Stimulated activated CD4-positive, alpha-beta T cell treated with anti-CD3 and anti-CD28 coated beads, TNF-alpha, amount 100 ng/mL, for 1 hour (primary cell): Measurements from ENCODE around the gene SMAD4.
A peak's percentile ranks its signal among the peaks of the same experiment; 100 is the strongest.

Source experiments
- DNase-seq, 3 donors: peaks; one replicate each; pipeline ENCODE4 v3.0.0-alpha.2; 2020; ENCODE audit warnings: low read depth in 3 of 3, low spot score in 1 of 3

Gene SMAD4

GRCh38 chr18:51021226-51021965, 8.6 kb upstream of the SMAD4 start:
- no peak for DNase-seq

- no peak for DNase-seq
These were observed 4.5 kb upstream of the SMAD4 start for GRCh38 chr18:51025512-51025911.

GRCh38 chr18:51028201-51028805, 1.7 kb upstream of the SMAD4 start:
- DNase-seq: no peak

DNA sequence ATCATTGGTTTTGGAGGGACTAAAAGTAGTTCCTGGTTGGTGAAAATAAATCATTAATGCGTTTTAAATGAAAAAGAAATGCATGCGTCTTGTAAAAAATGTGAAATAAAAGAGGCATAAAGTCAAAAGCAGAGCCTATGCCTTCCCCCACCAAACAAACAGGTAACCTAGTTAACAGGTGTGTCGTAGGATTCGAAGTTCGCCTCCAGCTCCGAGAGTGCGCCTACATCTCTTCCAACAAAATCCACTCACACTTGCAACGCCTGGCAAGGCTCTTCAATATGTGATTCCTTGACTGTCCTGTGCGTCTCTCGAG, 677 bp upstream of the SMAD4 start:
- DNase-seq: no peak

DNA sequence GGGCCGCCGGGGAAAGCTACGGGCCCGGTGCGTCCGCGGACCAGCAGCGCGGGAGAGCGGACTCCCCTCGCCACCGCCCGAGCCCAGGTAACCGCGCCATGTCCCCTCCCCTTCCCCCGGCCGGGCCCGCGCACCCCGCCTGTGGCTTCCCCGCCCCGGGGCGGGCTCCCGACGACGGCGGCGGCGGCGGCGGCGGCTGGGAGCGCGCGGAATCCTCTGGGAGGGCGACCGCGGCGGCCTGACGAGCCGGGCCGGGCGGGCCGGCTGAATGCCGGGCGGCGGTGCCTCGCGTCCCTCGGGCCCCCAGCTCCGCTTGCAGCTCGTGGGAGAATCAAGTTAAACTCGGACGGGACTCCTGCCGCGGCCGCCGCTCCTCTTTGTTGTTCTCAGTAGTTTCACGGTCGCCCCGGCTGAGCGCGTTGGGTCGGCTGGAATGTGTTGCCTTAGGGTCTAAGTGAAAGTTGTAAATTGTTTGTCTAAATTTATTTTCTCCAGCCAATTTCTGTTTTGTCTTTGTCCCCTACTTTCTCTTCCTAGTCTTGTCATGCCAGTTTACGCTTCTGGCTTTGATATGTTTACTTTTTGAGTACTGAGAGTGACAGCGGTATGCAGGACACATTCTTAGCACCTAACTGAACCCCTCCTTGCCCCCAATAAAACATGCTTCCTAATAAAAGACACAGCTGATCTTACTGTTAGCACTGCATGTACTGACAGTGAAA, 685 bp downstream of the SMAD4 start:
- peak; percentile 31 to 53 (median 40) for DNase-seq

GRCh38 chr18:51032193-51032592, 2.2 kb downstream of the SMAD4 start:
- no peak for DNase-seq

- DNase-seq: no peak
These were observed 7.2 kb downstream of the SMAD4 start for GRCh38 chr18:51037230-51037629.

GRCh38 chr18:51038110-51038509, 8.1 kb downstream of the SMAD4 start:
- no peak for DNase-seq

DNA sequence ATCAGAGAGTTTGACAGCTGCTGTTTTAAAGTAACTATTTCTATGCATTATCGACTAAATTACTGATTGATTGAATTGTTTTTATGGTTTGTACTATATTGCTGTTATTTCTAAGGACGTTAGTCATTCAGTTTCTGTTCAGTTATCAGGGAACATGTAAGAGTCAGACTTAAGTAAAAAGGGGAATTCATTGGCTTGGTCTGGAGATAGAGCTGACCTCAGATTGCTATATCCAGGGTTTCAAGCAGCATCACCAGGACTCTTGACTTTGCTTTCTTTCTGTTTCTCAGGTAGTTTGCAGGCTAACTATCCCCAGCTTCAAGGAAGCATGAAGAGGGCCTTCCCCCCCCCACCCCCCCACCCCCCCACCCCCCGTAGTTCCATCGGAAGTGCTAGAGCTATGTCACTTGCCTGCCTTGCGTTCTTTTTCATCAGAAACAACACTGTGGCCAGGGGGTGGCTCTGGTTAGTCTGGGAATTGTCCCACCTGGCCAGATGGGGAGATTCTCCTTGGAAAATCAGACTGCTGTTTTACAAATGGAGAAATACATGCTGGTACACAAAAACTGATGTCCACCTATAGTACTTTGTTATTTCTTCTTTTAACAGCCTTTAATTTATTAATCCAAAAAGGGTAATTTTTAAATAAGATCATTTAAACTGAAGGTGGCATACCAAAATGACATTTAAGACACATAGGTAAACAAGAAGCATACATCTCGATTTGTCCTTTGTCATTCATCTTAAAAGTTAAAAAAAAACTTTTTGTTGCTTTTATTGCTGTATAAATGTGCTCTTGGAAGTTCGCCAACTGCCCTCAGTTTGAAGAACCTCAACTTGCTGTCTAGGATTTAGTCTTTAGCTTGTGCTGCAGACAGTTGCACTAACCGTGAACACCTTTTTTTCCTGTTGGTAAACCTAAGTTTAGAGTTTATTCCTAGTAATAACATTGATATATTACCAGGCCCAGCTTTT, 9.4 kb downstream of the SMAD4 start:
- DNase-seq: no peak

GRCh38 chr18:51041677-51042352, 11.8 kb downstream of the SMAD4 start:
- DNase-seq: no peak

DNA sequence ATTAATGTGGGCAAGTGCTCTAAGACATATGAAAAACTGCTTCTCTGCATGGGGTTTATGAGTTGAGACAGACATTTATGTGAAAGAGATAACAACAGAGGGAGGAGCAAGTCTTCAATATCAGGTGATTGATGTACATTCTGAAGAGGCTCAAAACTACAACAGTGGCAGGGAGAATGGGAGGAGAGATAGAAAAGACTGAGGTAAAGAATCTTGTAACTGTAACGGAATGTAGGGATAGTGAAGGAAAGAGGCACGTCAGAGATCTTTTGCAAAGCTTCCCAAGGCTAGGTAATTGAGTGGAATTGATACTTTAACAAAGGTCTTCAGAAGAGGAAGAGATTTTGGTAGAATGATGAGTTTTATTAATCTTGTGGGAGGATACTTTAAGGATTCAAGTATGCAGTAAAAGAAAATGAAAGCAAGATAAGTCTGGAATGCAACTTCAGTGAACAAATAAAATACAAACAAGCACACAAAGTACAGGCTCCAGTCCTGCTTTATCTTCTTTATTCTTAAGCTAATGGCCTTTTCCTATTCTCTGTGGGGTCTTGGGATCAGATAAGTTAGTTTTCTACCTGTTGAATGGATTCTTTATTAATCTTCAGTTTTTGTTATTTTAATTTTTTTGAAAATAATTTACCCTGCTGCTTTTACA, 15.0 kb downstream of the SMAD4 start:
- DNase-seq: no peak

DNA sequence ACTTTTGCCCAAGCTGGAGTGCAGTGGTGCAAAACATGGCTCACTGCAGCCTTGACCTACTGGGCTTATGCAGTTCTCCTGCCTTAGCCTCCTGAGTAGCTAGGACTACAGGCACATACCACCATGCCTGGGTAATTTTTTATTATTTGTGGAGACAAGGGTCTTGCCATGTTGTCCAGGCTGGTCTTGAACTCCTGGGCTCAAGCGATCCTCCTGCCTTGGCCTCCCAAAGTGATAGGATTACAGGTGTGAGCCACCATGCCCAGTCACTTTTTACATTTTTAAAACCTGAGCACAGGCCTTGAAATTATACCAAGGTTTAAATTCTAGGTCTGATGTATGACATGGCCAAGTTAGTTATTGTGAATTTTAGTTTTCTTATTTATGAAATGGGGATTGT, 18.2 kb downstream of the SMAD4 start:
- DNase-seq: no peak

DNA sequence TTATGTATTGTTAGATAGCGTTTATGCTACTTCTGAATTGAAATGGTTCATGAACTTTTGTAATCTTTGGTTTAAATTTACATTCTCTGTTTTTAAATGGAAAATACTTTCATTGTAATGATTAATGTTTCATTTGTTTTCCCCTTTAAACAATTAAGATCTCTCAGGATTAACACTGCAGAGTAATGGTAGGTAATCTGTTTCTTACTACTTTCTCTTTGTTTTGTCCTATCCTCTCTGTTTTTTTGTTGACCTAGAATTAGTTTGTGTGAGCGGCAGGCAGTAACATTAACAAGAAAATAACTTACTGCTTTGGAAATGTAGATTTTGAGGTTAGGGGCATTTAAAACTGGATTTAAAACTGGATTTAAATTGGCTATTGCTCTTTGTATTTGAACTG, 19.1 kb downstream of the SMAD4 start:
- DNase-seq: no peak

DNA sequence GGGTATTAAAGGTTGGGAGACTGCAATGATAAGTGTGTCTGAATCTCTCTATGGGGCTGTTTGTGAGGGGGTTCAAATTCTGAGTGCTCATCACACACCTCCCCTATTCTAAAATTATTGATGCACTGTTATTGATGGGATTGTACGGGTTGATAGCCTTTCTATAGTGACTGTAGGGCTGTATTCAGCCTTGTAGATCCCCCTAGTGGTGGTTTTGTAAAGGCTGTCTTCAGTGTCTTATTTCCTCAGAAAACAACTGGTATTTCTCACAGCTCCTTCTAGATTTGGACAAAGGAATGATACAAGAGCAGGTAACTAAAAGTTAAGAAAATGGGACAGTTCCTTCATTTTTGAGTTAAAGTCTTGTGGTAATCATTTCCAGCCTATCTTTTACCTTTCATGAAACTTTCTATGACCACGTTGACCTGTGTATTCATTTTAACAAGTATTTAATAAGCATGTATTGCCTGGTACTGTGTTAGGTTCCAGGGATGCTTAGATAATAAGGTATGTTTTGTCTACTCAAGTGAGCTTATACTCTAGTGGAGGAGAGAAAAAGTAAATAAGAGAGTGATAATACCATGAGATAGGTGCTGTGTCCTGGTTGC, 21.2 kb downstream of the SMAD4 start:
- DNase-seq: no peak

GRCh38 chr18:51053814-51054213, 23.8 kb downstream of the SMAD4 start:
- DNase-seq: no peak

DNA sequence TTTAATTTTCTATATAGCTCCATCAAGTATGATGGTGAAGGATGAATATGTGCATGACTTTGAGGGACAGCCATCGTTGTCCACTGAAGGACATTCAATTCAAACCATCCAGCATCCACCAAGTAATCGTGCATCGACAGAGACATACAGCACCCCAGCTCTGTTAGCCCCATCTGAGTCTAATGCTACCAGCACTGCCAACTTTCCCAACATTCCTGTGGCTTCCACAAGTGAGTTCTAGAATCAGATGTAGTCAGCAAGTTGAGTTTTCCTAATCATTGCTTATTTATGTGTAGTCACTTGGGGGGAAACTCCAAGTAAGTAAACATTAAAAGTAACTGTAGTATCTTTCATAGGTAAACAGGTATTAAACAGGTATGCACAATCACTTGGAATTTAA, 24.8 kb downstream of the SMAD4 start:
- no peak for DNase-seq

- no peak for DNase-seq
These were observed 30.0 kb downstream of the SMAD4 start for GRCh38 chr18:51059969-51060368.

GRCh38 chr18:51064256-51064655, 34.2 kb downstream of the SMAD4 start:
- no peak for DNase-seq

- no peak for DNase-seq
These were observed 36.3 kb downstream of the SMAD4 start for GRCh38 chr18:51066273-51066672.

GRCh38 chr18:51068105-51068504, 38.1 kb downstream of the SMAD4 start:
- DNase-seq: no peak
